ENCODE data around the gene MBNL1.

DNA sequence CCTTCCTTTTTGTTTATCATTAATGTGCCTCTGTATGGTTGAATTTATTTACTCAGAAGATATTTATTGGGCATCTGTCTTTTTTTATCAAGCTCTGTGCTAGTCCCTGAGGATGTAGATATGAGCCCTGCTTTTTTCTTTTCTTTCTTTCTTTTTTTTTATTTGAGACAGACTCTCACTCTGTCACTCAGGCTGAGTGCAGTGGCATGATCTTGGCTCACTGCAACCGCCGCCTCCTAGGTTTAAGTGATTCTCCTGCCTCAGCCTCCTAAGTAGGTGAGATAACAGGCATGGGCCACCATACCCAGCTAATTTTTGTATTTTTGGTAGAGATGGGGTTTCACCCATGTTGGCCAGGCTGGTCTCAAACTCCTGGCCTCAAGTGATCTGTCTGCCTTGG lies 58.5 kb downstream of the MBNL1 start:
- TF ChIP-seq FOSL2 (CRISPR knock-in tag; IDR thresholded peaks at IDR 0.05) = no peak
- TF ChIP-seq EP300 (IDR thresholded peaks at IDR 0.05; ENCODE audit: low read depth in 2 of 2, low read length in 2 of 2) = no peak
- TF ChIP-seq EP300 (CRISPR knock-in tag; IDR thresholded peaks at IDR 0.05; ENCODE audit: borderline replicate concordance) = no peak
- no peak for TF ChIP-seq EZH2 (conservative IDR thresholded peaks at IDR 0.05; ENCODE audit: low read depth, low read length)
